GM18511 (cell line): ENCODE measurements around the gene THSD7B.

ENCODE experiments used
- ATAC-seq: cut with Tn5 transposase; IDR thresholded peaks from one replicate; pipeline ENCODE4 v1.9.1; 2021; ENCODE audit warnings: mild to moderate bottlenecking, moderate library complexity; ENCODE audit not compliant: unreplicated experiment

Gene THSD7B

GRCh38 chr2:137118140-137118539 lies 352.8 kb downstream of the THSD7B start:
- no peak for ATAC-seq

DNA sequence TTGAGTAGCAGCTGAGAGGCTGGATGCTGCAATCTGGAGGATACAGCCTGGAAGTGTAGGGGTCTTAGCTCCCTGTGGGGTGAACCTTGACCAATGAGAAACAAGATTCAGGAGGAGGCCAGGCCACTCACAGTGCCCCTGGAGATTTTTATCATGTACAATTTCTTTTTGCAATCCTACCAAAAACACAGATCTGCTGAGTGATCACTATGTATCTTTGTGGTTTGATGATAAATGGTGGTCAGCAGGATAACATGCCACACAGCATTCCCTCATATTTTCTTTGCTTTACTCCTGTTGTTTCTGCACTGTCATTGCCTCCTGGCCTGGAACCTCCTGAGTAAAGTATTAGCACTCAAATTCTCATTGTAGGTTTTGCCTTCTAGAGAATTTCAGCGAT lies 357.9 kb downstream of the THSD7B start:
- no peak for ATAC-seq

DNA sequence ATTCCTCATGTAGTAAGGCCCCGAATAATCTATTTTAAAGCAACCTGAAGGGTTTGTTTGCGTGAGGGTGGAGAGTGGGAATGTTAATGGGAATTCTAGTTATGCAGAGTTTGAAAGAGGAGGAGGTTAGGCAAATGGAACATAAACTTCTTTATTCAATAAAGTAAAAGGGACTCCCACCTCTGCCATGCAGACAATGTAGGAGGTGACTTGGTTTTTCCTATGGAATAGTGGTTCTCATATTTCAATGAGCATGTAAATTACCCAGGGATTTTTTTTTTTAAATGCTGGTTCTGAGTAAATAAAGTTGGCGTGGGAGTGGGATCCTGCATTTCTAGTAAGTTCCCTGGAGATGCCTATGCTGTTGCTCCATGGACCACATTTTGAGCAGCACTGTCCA lies 367.9 kb downstream of the THSD7B start:
- ATAC-seq: no peak

GRCh38 chr2:137138263-137138662 lies 372.9 kb downstream of the THSD7B start:
- no peak for ATAC-seq

DNA sequence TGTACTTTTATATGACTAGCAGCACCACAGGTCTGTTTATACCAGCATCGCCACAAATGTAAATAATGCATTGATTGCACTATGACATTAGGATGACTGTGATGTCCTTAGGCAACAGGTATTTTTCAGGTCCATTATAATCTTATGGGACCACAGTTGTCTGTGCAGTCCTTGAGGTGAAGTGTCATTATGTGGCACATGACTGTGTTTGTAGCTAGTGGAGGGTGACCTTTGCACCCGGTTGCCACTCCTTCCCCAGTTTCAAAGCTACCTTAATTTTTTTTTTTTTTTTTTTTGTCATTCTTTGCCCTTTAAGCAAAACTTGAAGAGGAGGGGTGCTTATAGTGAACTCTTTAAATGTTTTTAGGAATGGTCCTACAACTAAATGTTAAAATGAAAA lies 386.4 kb downstream of the THSD7B start:
- no peak for ATAC-seq

DNA sequence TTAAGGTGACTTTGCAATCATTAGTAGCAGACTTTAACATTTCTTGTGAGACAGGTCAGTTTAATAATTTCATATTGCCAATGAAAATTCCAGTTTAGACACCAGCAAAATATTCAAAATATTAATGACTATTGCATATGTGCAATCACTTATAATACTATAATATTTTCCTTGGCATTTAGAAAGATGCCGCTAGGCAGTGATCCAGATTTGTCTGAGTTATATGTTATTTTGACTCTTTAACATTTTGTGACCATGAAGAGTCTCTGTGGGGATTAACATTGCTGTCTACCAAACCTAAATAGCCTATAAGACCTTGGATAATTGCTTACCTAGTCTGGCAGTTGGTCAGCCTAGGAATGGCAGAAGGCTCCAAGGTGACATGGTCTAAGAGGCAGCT lies 389.6 kb downstream of the THSD7B start:
- no peak for ATAC-seq

DNA sequence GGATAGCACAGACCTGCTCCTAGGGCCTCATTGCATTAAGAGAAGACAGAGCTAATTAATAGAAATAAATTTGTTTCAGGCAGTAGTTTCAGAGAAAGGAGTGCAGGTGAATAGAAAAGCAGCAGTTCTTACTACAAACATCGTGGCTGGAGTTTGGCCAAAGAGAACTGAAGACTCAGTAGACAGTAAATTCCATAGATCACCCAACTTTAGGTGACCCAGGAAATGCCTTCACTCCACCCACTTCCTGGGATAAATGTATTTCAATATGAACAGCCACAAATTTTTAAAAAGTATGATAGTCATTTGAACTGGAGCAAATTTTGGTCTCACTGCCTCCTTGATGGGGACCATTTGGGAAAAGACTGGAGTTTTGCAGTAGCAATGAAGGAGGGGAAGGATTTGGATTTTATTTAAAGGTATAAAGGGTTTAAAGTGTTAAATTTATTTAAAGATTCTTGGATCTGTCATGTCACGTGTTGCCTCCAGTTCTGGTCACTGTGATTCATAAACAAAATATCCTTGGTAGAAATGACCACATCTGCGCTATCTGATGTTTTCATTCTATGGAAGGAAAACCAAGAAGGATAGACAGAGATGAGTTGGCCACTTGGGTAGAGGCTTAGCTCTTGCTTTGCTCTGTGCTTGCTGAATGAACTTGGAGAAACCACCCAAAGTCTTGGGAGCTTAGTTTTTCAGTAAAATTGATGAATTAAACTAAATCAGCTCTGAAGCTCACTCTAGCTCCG lies 390.2 kb downstream of the THSD7B start:
- no peak for ATAC-seq

DNA sequence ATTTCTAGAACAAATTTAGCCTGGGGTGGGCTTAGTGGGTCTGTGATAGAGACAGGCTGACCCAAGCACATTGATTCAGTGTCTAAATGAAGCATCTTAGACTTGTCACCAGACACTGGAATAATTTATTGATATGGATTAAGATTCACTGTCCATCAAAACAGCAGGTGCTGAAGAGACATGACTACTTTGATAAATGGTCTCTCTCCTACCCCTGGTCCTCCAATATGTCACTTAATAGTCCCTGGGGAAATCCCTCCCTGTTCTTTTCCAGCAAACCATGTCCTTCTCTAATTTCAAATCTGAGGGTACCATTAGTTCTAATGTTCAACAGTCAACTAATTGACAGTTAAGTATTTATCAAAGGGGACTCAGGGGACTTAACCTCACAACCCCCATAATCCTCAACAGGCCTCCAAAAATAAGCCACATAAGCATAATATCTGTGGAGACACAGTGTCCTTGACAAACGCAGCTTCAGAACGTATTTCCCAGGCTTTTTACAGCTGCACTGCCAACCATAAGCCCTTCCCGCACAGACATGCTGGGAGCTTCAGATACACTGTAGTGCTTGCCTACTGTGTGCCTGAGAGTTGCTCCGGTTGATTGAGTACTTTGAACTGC lies 391.0 kb downstream of the THSD7B start:
- no peak for ATAC-seq

DNA sequence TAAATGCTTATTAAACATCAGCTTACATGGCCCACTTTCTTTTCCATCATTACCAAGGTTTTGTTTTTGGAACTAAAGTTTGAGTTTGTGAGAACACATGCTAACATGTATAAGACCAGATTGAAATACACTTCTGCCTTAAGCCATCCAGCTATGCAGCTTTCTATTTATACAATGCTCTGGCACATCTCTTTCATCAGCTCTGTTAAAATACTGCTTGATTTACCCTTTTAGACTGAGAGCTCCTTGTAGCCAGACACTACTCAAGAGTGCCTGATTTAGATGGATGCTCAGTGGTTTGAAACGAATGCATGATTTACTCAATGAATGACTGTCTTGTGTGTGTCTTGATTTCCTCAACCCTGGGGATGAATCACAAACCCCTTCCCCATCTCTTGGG lies 392.5 kb downstream of the THSD7B start:
- no peak for ATAC-seq

- no peak for ATAC-seq
Measured at GRCh38 chr2:137161250-137161649, 395.9 kb downstream of the THSD7B start.

GRCh38 chr2:137165968-137166367 lies 400.6 kb downstream of the THSD7B start:
- no peak for ATAC-seq

GRCh38 chr2:137167651-137168050 lies 402.3 kb downstream of the THSD7B start:
- ATAC-seq: no peak

DNA sequence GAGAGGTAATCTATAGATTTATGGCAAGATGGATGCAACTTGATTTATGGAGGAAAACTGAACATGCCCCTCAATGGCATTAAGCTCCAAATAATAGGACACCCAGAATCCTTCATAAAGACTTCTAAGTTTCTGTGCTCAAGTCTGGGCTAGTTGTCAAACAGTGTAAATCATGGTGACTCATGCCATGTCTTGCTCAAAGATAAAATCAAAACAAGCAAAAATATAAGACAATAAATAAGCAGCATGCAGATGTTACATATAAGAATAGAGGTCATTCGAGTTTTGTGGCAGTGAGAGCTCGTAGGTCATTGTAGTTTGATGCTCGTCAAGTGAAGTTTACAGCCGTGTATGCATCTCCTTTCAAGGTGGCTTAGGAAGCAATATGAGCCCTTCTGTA lies 403.2 kb downstream of the THSD7B start:
- no peak for ATAC-seq

DNA sequence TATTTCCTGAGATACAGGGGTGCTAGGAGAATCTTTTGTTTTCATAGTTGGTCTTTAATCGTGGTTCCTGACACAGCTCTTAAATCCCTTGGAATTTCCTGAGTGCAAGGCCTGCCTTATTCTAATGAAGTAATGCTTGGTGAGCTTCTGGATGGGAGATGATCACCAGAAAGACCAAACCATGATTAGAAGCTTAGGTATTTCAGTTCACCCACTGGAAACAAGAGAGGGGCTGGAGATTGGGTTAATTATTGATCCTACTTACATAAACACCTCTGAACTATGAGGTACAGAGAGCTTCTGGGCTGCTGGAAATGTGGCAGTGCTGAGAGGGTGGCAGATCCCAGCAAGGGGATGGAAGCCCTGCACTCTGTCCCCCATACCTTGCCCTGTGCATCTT lies 406.8 kb downstream of the THSD7B start:
- no peak for ATAC-seq

- ATAC-seq: peak; percentile 96
Measured at GRCh38 chr2:137173463-137173862, 408.1 kb downstream of the THSD7B start.

- no peak for ATAC-seq
Measured at GRCh38 chr2:137175246-137175645, 409.9 kb downstream of the THSD7B start.

- peak; percentile 65 for ATAC-seq
Measured at GRCh38 chr2:137178951-137179377, 413.6 kb downstream of the THSD7B start.

GRCh38 chr2:137179542-137179941 lies 414.2 kb downstream of the THSD7B start:
- ATAC-seq: no peak

DNA sequence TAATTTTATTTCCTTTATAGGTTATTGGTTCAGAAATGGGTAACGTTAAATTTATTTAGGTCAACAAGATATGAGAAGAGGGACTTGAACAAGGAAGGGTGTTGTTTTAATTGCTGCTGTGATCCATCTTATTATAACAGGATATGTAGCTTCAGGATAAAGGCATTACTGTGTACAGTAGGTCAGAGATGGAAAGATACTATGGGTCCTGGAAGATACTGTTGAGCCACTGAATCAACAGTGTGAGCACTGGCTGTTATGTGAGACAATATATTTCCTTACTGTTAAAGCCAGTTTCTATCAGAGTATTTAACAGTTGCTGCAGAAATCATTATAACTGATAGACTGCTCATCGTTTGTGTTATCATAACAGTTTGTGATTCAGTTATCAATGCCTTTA lies 414.7 kb downstream of the THSD7B start:
- no peak for ATAC-seq

GRCh38 chr2:137181370-137181769 lies 416.0 kb downstream of the THSD7B start:
- no peak for ATAC-seq

DNA sequence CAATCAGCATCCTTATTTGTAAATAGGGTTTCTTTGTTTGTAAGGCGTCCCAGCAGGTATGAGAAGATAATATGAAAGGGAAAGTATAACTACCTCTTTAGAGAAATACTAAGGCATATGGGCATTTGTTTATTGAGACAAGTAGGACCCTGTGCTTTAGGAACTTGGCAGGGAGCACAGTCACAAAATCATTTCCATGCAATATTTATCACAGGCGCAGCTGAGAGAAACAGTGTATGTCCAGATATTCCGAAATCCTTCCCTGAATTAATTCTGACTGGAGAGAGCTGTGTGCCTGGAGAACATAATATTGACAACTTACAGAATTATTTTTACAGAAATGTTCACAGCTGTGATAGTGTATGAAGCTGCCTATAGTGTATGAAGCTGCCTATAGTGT lies 416.7 kb downstream of the THSD7B start:
- no peak for ATAC-seq

DNA sequence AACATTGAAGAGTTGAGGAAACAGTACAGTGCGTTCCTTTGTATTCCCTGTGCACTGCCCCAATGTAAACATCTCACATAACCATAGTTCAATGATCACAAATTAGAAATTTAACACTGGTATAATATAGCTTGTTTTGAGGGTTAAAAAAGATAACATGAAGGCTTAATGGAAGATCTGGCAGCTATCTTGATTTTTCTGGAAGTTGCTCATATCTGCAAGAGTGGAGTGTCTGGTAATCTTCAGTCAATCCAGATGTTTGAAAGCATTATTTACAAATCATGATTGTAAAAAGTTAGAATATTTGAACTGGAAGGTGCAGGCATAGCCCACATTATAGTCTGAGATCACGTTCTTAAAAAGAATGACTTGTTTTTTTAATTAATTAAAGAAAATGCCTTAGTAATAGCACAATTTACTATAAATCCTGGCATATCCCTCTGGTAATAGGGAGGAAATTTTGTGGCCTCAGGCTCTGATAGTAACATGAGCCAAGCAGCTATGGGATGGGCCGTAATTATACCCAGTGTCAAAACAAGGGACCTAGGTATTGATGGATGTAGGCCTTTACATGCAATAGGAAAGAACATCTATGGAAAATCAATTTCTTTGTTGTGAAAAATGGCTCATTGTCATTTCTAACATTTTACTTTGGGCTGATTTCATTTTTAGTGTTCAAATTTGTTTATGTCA lies 418.0 kb downstream of the THSD7B start:
- no peak for ATAC-seq
